ENCODE data around the gene LRRN4CL.

Gene LRRN4CL

GRCh38 chr11:62646825-62647608 lies 42.3 kb downstream of the LRRN4CL start:
- no peak for DNase-seq (ENCODE audit: low read depth)

- peak; percentile 99 for DNase-seq (ENCODE audit: low read depth)
These were observed 43.1 kb downstream of the LRRN4CL start, which contains the start of gene GANAB for GRCh38 chr11:62645946-62646824. GANAB (minus strand) TSS chr11:62646613; CDS start chr11:62646599, 14 bp downstream.

- no peak for DNase-seq (ENCODE audit: low read depth)
These were observed 43.7 kb downstream of the LRRN4CL start for GRCh38 chr11:62645671-62645945.

GRCh38 chr11:62644220-62644619 lies 45.1 kb downstream of the LRRN4CL start:
- no peak for DNase-seq (ENCODE audit: low read depth)

Data from stimulated activated CD4-positive, alpha-beta T cell treated with anti-CD3 and anti-CD28 coated beads, Interleukin-2, amount 100 ng/mL, for 4 hours (primary cell).